ENCODE measurements around the gene LCE3B.

GRCh38 chr1:152646656-152647055 lies 33.0 kb downstream of the LCE3B start:
- TF ChIP-seq, protein P1, sequence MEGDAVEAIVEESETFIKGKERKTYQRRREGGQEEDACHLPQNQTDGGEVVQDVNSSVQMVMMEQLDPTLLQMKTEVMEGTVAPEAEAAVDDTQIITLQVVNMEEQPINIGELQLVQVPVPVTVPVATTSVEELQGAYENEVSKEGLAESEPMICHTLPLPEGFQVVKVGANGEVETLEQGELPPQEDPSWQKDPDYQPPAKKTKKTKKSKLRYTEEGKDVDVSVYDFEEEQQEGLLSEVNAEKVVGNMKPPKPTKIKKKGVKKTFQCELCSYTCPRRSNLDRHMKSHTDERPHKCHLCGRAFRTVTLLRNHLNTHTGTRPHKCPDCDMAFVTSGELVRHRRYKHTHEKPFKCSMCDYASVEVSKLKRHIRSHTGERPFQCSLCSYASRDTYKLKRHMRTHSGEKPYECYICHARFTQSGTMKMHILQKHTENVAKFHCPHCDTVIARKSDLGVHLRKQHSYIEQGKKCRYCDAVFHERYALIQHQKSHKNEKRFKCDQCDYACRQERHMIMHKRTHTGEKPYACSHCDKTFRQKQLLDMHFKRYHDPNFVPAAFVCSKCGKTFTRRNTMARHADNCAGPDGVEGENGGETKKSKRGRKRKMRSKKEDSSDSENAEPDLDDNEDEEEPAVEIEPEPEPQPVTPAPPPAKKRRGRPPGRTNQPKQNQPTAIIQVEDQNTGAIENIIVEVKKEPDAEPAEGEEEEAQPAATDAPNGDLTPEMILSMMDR (IDR thresholded peaks at IDR 0.05 in 2 of 3, conservative IDR thresholded peaks at IDR 0.05 in 1 of 3; ENCODE audit: insufficient read depth in 2 of 3, low read depth in 1 of 3, low read length in 3 of 3) = no peak
- TF ChIP-seq USF1 (CRISPR knock-in tag; IDR thresholded peaks at IDR 0.05) = no peak
- TF ChIP-seq HOMEZ (CRISPR knock-in tag; IDR thresholded peaks at IDR 0.05) = no peak
